Activated naive CD4-positive, alpha-beta T cell treated with anti-CD3 and anti-CD28 coated beads for 36 hours (primary cell): ENCODE data around the gene DGKB. TPM values are rescaled to one million over a fixed set of nuclear protein-coding genes. Genes with fewer than 3 reads are reported as not detected.
A peak's percentile ranks its signal among the peaks of the same experiment; 100 is the strongest.

Experiments
- CTCF ChIA-PET: fragments of 350-600 bp; sonication (Branson Sonifier 250); formaldehyde crosslinking; loops from one replicate; lab custom pipeline; 2021; ENCODE audit warnings: antibody characterized with exemption; lab: Charles Lee
- DNase-seq: peaks from one replicate; pipeline ENCODE4 v3.0.0-alpha.2; 2020
- H3K27ac Mint-ChIP-seq: one replicate; pipeline ENCODE4 v1.8.0; 2021; ENCODE audit warnings: mild to moderate bottlenecking, mixed read lengths
- H3K27me3 Mint-ChIP-seq: one replicate; pipeline ENCODE4 v1.8.0; 2021; ENCODE audit warnings: low read depth, mixed read lengths
- H3K36me3 Mint-ChIP-seq: one replicate; pipeline ENCODE4 v1.8.0; 2021; ENCODE audit warnings: low read depth, mixed read lengths
- H3K4me1 Mint-ChIP-seq: one replicate; pipeline ENCODE4 v1.8.0; 2021; ENCODE audit warnings: low read depth, mixed read lengths
- H3K4me3 Mint-ChIP-seq: one replicate; pipeline ENCODE4 v1.8.0; 2021; ENCODE audit warnings: mild to moderate bottlenecking, moderate library complexity, mixed read lengths
- H3K9me3 Mint-ChIP-seq: one replicate; pipeline ENCODE4 v1.8.0; 2021; ENCODE audit warnings: mixed read lengths
- intact Hi-C: fragments of 100-400 bp; cut with micrococcal nuclease; formaldehyde crosslinking; loops from one replicate; pipeline ENCODE4 v1.15.1; 2023
- total RNA-seq, 2 experiments: library from RNA; stranded (reverse); gene quantifications; one replicate each; pipeline ENCODE4 v1.2.3, GENCODE V29; 2021

The DGKB gene
- total RNA-seq, 2 experiments from 2014 or later, result not detected

DNA sequence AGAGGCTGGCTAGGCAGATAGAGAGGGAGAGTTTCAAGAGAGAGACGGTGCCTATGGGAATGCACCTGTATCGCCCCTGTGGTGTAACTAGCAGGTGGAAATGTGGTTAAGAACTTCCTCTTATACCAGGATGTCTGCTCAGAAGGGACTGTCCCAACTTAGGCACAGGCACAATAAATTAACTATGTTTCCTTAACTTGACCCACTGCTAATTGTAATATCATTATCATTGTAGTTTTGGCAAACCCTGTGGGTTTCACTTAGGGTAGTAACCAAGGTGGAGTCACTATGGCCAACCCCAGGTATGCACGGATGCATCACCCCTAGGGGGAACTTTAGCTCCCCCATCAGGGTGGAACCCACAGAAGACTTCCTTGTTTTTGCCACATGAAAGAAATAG lies 455.7 kb downstream of the DGKB start:
- intact Hi-C loops, result no loop called here
- no peak overlapping the region for H3K27ac Mint-ChIP-seq
- peaks cover 7% of the 10 kb centered on the region for H3K4me1 Mint-ChIP-seq
- no peaks in the 10 kb centered on the region for H3K36me3 Mint-ChIP-seq
- peaks cover 1% of the 10 kb centered on the region for H3K9me3 Mint-ChIP-seq
- H3K27me3 Mint-ChIP-seq, result no peaks in the 10 kb centered on the region
- DNase-seq, result peak; percentile 18
- no peak overlapping the region for H3K4me3 Mint-ChIP-seq
- CTCF ChIA-PET, result no interaction called here

- H3K27me3 Mint-ChIP-seq, result no peaks in the 10 kb centered on the region
- peaks cover 7% of the 10 kb centered on the region for H3K4me1 Mint-ChIP-seq
- intact Hi-C loops, result no loop called here
- H3K27ac Mint-ChIP-seq, result no peak overlapping the region
- H3K9me3 Mint-ChIP-seq, result peaks cover 1% of the 10 kb centered on the region
- no peak overlapping the region for H3K4me3 Mint-ChIP-seq
- DNase-seq, result no peak
- H3K36me3 Mint-ChIP-seq, result no peaks in the 10 kb centered on the region
- CTCF ChIA-PET, result no interaction called here
Observed at GRCh38 chr7:14446219-14446618, 456.3 kb downstream of the DGKB start.

DNA sequence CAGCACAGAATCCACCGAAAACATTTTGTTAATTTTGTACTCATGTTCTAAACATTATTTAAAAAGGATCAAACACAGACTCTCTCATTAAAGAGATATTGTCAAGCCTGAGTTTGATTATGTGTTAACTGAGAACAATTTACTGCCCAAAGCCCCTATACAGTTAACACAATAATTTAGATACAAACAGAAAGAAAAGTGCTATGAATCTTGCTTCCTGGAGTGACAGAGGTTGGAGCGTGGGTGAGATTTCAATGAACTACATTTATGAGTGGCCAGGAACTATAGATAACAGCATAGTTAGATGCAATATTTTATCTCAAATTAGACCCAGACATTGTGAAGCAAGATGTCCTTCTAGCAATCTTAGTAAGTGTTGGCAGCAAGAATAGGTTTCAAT lies 464.2 kb downstream of the DGKB start:
- H3K27me3 Mint-ChIP-seq, result no peaks in the 10 kb centered on the region
- DNase-seq, result no peak
- CTCF ChIA-PET, result no interaction called here
- H3K9me3 Mint-ChIP-seq, result no peaks in the 10 kb centered on the region
- H3K36me3 Mint-ChIP-seq, result no peaks in the 10 kb centered on the region
- intact Hi-C loops, result no loop called here
- no peak overlapping the region for H3K27ac Mint-ChIP-seq
- H3K4me3 Mint-ChIP-seq, result no peak overlapping the region
- H3K4me1 Mint-ChIP-seq, result no peaks in the 10 kb centered on the region

- intact Hi-C loops, result no loop called here
- H3K36me3 Mint-ChIP-seq, result no peaks in the 10 kb centered on the region
Observed at GRCh38 chr7:14436878-14437277, 465.7 kb downstream of the DGKB start.

DNA sequence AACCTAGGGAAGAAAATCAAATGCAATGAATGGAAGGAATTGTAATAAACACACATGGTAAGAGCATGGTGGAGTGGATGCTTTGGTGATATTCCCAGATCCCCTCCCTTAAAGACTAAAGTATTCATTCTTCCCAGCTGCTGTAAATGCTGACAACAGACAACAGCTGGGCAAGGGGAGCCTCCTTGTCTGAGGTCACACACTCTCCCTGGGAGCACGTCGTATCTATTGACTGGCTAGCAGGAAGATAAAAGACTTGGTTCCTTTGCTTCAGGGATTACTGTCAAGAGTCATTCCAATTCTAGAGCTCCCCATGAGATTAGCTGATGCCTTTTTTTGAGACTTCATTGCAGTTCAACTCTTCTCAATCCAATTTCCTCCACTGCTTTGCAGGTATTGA lies 469.6 kb downstream of the DGKB start:
- Mint-ChIP-seq H3K36me3 (no peaks in the 10 kb centered on the region), H3K9me3 (no peaks in the 10 kb centered on the region), H3K4me3 (no peak overlapping the region), H3K27me3 (no peaks in the 10 kb centered on the region), H3K4me1 (no peaks in the 10 kb centered on the region), H3K27ac (no peak overlapping the region)
- CTCF ChIA-PET, result interaction anchor here (1.7 kb wide), 1 partner anchor 24 kb away, joined by 5 read pairs; no protein-coding TSS in a partner anchor
- intact Hi-C loops, result no loop called here
- DNase-seq, result no peak

More at GRCh38 chr7:14436878-14437277, 465.7 kb downstream of the DGKB start:
- DNase-seq, result no peak
- Mint-ChIP-seq H3K27me3 (no peaks in the 10 kb centered on the region), H3K4me1 (no peaks in the 10 kb centered on the region), H3K4me3 (no peak overlapping the region), H3K9me3 (no peaks in the 10 kb centered on the region), H3K27ac (no peak overlapping the region)
- CTCF ChIA-PET, result no interaction called here

- no peak overlapping the region for H3K4me3 Mint-ChIP-seq
- H3K27ac Mint-ChIP-seq, result no peak overlapping the region
- H3K9me3 Mint-ChIP-seq, result no peaks in the 10 kb centered on the region
- no peak for DNase-seq
- no peaks in the 10 kb centered on the region for H3K27me3 Mint-ChIP-seq
- no peaks in the 10 kb centered on the region for H3K4me1 Mint-ChIP-seq
- no peaks in the 10 kb centered on the region for H3K36me3 Mint-ChIP-seq
- intact Hi-C loops, result no loop called here
- CTCF ChIA-PET, result no interaction called here
Observed at GRCh38 chr7:14430926-14431325, 471.6 kb downstream of the DGKB start.

DNA sequence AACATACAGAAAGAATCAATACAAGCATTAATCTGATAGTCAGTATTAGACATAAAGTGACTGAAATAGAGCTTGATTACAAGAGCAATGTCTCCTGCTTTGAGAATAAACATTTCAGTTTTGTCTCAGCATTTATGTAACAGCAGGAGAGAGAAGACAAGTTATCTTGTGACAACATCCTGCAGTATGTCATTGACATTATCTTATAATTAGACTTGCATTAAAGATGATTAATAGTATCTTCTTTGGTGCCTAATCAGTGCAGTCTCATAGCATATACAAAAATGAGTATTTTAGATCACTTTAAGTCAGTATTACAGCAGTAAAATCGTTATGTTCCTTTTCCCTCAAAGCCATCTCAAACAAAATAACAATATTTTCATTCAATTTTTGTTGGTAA lies 477.0 kb downstream of the DGKB start:
- H3K4me1 Mint-ChIP-seq, result no peaks in the 10 kb centered on the region
- CTCF ChIA-PET, result no interaction called here
- no peaks in the 10 kb centered on the region for H3K9me3 Mint-ChIP-seq
- intact Hi-C loops, result no loop called here
- H3K27me3 Mint-ChIP-seq, result no peaks in the 10 kb centered on the region
- H3K36me3 Mint-ChIP-seq, result no peaks in the 10 kb centered on the region
- DNase-seq, result no peak
- no peak overlapping the region for H3K4me3 Mint-ChIP-seq
- H3K27ac Mint-ChIP-seq, result no peak overlapping the region

GRCh38 chr7:14424675-14425074 lies 477.9 kb downstream of the DGKB start:
- H3K27me3 Mint-ChIP-seq, result no peaks in the 10 kb centered on the region
- no peaks in the 10 kb centered on the region for H3K9me3 Mint-ChIP-seq
- CTCF ChIA-PET, result no interaction called here

DNA sequence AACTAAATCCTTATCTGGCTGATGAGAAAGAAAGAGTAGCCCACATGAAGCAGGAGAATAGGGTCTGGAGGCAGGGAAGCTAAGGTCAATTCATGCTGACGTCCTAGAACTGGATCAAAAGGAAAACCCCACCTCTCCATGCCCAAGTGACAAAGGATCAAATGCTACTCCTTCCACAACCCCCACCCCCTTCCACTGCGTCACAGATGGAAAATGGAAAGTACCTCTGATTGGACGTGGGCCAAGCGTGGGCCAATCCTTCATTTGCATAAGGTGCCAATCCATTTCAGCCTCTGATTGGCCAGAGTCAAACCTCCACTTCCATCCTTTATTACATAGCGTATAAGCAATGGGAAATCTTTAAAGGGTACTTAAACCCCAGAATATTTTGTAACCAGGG lies 481.8 kb downstream of the DGKB start:
- no peak overlapping the region for H3K27ac Mint-ChIP-seq
- no peaks in the 10 kb centered on the region for H3K36me3 Mint-ChIP-seq
- CTCF ChIA-PET, result interaction anchor here (0.7 kb wide), 2 partner anchors 60 to 541 kb away, joined by 3 read pairs; no protein-coding TSS in a partner anchor
- DNase-seq, result no peak
- H3K4me1 Mint-ChIP-seq, result no peaks in the 10 kb centered on the region
- H3K4me3 Mint-ChIP-seq, result no peak overlapping the region
- peaks cover 3% of the 10 kb centered on the region for H3K9me3 Mint-ChIP-seq
- no peaks in the 10 kb centered on the region for H3K27me3 Mint-ChIP-seq
- intact Hi-C loops, result no loop called here

More at GRCh38 chr7:14424675-14425074, 477.9 kb downstream of the DGKB start:
- Mint-ChIP-seq H3K36me3 (no peaks in the 10 kb centered on the region), H3K27ac (no peak overlapping the region), H3K4me1 (no peaks in the 10 kb centered on the region), H3K4me3 (no peak overlapping the region)
- no peak for DNase-seq
- intact Hi-C loops, result no loop called here

DNA sequence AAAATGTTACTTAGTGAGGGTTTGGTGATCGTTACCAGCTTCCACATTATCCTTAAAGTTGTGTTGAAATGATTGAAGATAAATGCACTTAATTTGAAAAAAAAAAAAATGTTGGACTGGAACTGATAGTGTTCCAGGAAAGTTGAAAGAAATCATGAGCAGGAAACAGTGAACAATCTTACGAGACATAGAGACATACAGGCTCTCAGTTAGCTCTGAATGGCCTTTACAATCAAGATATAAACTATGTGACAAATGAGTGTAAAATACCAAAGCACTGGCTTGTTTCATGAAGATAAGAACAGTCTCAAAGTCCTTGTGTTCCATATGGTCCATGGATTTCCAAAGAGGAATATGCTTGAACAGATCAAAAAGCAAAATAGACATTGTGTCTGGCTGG lies 483.0 kb downstream of the DGKB start:
- intact Hi-C loops, result no loop called here
- Mint-ChIP-seq H3K4me1 (no peaks in the 10 kb centered on the region), H3K27me3 (no peaks in the 10 kb centered on the region), H3K27ac (no peak overlapping the region), H3K4me3 (no peak overlapping the region), H3K36me3 (no peaks in the 10 kb centered on the region), H3K9me3 (peaks cover 3% of the 10 kb centered on the region)
- DNase-seq, result no peak
- CTCF ChIA-PET, result no interaction called here

DNA sequence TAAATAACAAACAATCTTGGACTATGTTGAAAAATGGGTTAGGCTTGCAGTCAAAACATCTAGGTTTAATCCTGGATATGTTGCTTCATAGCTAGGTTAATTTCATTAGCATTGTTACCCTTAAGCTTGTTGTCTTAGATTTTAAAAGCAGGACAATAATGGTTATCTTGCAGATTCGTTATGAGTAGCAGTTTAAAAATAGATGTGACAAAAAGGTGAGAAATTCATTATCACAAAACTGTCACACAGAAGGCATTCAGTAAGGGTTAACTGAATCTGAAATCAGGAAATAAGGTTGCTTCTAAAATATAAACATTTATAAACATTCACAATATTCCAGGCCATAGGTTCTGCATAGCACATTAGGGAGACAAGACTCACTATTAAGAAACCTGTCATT lies 483.9 kb downstream of the DGKB start:
- H3K27me3 Mint-ChIP-seq, result no peaks in the 10 kb centered on the region
- no peak overlapping the region for H3K4me3 Mint-ChIP-seq
- H3K4me1 Mint-ChIP-seq, result no peaks in the 10 kb centered on the region
- DNase-seq, result no peak
- H3K36me3 Mint-ChIP-seq, result no peaks in the 10 kb centered on the region
- H3K9me3 Mint-ChIP-seq, result peaks cover 3% of the 10 kb centered on the region
- CTCF ChIA-PET, result interaction anchor here (0.6 kb wide), 1 partner anchor 91 kb away, joined by 3 read pairs; no protein-coding TSS in a partner anchor
- no peak overlapping the region for H3K27ac Mint-ChIP-seq
- intact Hi-C loops, result no loop called here

DNA sequence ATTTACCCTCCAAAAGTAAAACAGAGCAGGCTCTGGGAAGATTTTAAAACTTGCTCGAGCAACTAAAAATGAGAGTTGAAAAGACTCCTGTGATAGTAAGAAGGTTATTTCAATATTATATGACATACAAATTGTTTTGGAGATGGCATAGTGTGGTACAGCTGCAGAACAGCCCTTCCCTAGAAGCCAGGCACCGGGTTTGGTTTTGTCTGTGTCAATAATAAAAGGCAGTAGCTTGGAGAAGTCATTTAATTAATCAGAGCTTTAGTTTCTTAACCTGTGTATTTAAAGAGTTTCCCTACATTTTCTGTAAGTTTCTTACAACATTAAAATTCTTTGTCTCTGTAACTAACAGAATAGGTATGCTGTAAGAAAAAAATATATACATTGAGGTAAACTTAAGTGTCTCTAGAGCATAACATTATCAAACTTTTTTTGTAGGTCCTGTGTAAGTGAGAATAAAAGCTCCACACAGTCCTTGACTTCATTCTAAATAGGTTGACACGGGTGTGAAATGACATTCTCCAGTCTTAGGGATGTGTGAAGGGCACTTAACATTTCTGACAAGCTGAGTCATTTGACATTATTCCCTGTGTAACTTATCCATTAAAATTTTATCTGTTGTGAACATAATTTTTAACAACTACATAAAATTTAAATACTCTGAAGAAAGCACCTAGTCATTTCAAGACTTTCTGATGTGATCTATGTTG lies 488.1 kb downstream of the DGKB start:
- Mint-ChIP-seq H3K4me3 (no peak overlapping the region), H3K4me1 (no peaks in the 10 kb centered on the region), H3K27me3 (no peaks in the 10 kb centered on the region), H3K9me3 (peaks cover 3% of the 10 kb centered on the region), H3K36me3 (no peaks in the 10 kb centered on the region), H3K27ac (no peak overlapping the region)
- intact Hi-C loops, result no loop called here
- DNase-seq, result no peak
- CTCF ChIA-PET, result no interaction called here

GRCh38 chr7:14407246-14408015 lies 495.1 kb downstream of the DGKB start:
- Mint-ChIP-seq H3K27me3 (no peaks in the 10 kb centered on the region), H3K36me3 (no peaks in the 10 kb centered on the region), H3K4me1 (no peaks in the 10 kb centered on the region), H3K9me3 (no peaks in the 10 kb centered on the region), H3K4me3 (no peak overlapping the region), H3K27ac (no peak overlapping the region)
- no peak for DNase-seq
- intact Hi-C loops, result no loop called here
- CTCF ChIA-PET, result no interaction called here
